Panc1 (cell line): ENCODE data around the gene COL23A1. TPM values are rescaled to one million over a fixed set of nuclear protein-coding genes. Genes with fewer than 3 reads are reported as not detected.

Experiments used
- ATAC-seq: fragments of 200-7000 bp; cut with Tn5 transposase; 2 replicates; pipeline ENCODE4 v1.9.1; 2020; ENCODE audit warnings: mild to moderate bottlenecking, moderate library complexity
- BruUV-seq: library from RNA; stranded (reverse); fragments of 400-500 nt; replicated peaks from 2 replicates; lab custom pipeline; 2021; lab: Mats Ljungman, UMichigan
- CTCF ChIA-PET: fragments of 300-600 bp; sonication (Branson Sonifier 250); formaldehyde crosslinking; loops from one replicate; lab custom pipeline; 2022; ENCODE audit warnings: antibody characterized with exemption; lab: Charles Lee
- POLR2A ChIA-PET: fragments of 300-600 bp; sonication (Branson Sonifier 250); formaldehyde crosslinking; loops from one replicate; lab custom pipeline; 2022; ENCODE audit warnings: antibody characterized with exemption; lab: Charles Lee
- DNase-seq: peaks from one replicate; pipeline ENCODE4 v3.0.0-alpha.2; 2010; ENCODE audit warnings: low read depth, low spot score
- H3K27ac ChIP-seq: 2 replicates; pipeline ENCODE4 v1.5.1; 2011; ENCODE audit warnings: mild to moderate bottlenecking, low read length, inconsistent platforms
- H3K27me3 ChIP-seq: fragments of 200-500 bp; sonication (Bioruptor generic); 2 replicates; pipeline ENCODE4 v1.6.0; 2014; ENCODE audit warnings: low read length, inconsistent platforms; ENCODE audit not compliant: control insufficient read depth, insufficient read depth
- H3K36me3 ChIP-seq: fragments of 200-500 bp; sonication (Bioruptor generic); 2 replicates; pipeline ENCODE4 v1.5.1; 2014; ENCODE audit warnings: inconsistent platforms, mild to moderate bottlenecking, low read length, moderate library complexity; ENCODE audit not compliant: control insufficient read depth, insufficient read depth
- H3K4me1 ChIP-seq: 2 replicates; pipeline ENCODE4 v1.5.1; 2011; ENCODE audit warnings: inconsistent platforms, mild to moderate bottlenecking, low read length, moderate library complexity; ENCODE audit not compliant: control insufficient read depth, insufficient read depth
- H3K4me3 ChIP-seq, 2 experiments: 2 replicates each; pipeline ENCODE4 v1.5.1; 2011 to 2012; ENCODE audit warnings: low read depth in 2 of 2, low read length in 2 of 2, mild to moderate bottlenecking in 2 of 2, inconsistent platforms in 1 of 2, moderate library complexity in 1 of 2
- H3K9me3 ChIP-seq: fragments of 200-500 bp; sonication (Bioruptor generic); 2 replicates; pipeline ENCODE4 v1.5.1; 2014; ENCODE audit warnings: low read depth, mild to moderate bottlenecking, inconsistent platforms, low read length, moderate library complexity; ENCODE audit not compliant: control insufficient read depth, insufficient read depth
- POLR2AphosphoS5 ChIP-seq: IDR thresholded peaks from 2 replicates; pipeline ENCODE4 v1.6.1; 2012; ENCODE audit warnings: mild to moderate bottlenecking, low read depth, low read length, moderate library complexity
- SIN3A ChIP-seq: IDR thresholded peaks from 2 replicates; pipeline ENCODE4 v1.6.1; 2012; ENCODE audit warnings: low read depth, mild to moderate bottlenecking, low read length, moderate library complexity, borderline replicate concordance; ENCODE audit not compliant: insufficient read depth
- TCF7L2 ChIP-seq: IDR thresholded peaks from 2 replicates; pipeline ENCODE4 v1.6.1; 2011; ENCODE audit warnings: mild to moderate bottlenecking, low read depth, low read length, inconsistent platforms
- in situ Hi-C: cut with HindIII; loops from 2 replicates; pipeline ENCODE4 v1.10.0; 2016; ENCODE audit warnings: low sequenced_read_pairs, low pct_unique_long_range_greater_than_20kb
- intact Hi-C: fragments of 100-400 bp; cut with micrococcal nuclease; formaldehyde crosslinking; loops from one replicate; pipeline ENCODE4 v1.10.0; 2022; ENCODE audit not compliant: unreplicated experiment
- total RNA-seq: library from RNA; stranded (reverse); gene quantifications from one replicate; pipeline ENCODE4 v1.2.1, GENCODE V29; 2021; ENCODE audit not compliant: unreplicated experiment
- TF ChIP-seq, protein P1 (sequence below): fragments of 450-650 bp; IDR thresholded peaks from 2 replicates; pipeline ENCODE4 v1.5.1; 2017; ENCODE audit warnings: mild to moderate bottlenecking
- TF ChIP-seq, protein P2 (sequence below), 2 experiments: IDR thresholded peaks; 2 replicates each; pipeline ENCODE4 v1.6.1; 2011 to 2012; ENCODE audit warnings: low read depth in 2 of 2, control low read depth in 1 of 2, low read length in 1 of 2, mild to moderate bottlenecking in 1 of 2, moderate library complexity in 1 of 2; ENCODE audit not compliant: insufficient read depth in 1 of 2

Gene COL23A1
- total RNA-seq, 1 experiment from 2014 or later: 0.05 TPM

DNA sequence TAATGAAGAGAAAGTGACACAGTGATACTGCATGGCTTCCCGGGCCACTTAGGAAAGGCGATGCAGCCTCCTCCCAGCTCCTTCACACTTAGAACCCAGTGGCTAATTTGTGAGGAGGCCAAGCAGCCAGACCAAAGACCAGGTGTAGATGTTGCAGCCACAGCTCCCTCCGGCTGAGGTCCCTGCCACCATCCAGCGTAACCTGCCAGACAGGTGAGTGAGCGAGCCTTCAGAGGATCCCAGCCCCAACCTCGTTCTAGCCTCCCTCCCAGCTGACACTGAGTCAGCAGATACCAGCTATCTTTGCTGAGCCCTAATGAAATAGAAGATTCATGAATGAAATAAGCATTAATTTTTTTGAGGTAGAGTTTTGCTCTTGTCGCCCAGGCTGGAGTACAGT lies 59.7 kb downstream of the COL23A1 start:
- peaks cover 6% of the 10 kb centered on the region for H3K4me1 ChIP-seq
- in situ Hi-C loops: no loop called here
- ATAC-seq (no peak), DNase-seq (no peak)
- intact Hi-C loops: no loop called here
- no peaks in the 10 kb centered on the region for H3K36me3 ChIP-seq
- TF ChIP-seq SIN3A (no peak), POLR2AphosphoS5 (no peak), TCF7L2 (no peak)
- TF ChIP-seq, protein P1, sequence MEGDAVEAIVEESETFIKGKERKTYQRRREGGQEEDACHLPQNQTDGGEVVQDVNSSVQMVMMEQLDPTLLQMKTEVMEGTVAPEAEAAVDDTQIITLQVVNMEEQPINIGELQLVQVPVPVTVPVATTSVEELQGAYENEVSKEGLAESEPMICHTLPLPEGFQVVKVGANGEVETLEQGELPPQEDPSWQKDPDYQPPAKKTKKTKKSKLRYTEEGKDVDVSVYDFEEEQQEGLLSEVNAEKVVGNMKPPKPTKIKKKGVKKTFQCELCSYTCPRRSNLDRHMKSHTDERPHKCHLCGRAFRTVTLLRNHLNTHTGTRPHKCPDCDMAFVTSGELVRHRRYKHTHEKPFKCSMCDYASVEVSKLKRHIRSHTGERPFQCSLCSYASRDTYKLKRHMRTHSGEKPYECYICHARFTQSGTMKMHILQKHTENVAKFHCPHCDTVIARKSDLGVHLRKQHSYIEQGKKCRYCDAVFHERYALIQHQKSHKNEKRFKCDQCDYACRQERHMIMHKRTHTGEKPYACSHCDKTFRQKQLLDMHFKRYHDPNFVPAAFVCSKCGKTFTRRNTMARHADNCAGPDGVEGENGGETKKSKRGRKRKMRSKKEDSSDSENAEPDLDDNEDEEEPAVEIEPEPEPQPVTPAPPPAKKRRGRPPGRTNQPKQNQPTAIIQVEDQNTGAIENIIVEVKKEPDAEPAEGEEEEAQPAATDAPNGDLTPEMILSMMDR: no peak
- TF ChIP-seq, protein P2, sequence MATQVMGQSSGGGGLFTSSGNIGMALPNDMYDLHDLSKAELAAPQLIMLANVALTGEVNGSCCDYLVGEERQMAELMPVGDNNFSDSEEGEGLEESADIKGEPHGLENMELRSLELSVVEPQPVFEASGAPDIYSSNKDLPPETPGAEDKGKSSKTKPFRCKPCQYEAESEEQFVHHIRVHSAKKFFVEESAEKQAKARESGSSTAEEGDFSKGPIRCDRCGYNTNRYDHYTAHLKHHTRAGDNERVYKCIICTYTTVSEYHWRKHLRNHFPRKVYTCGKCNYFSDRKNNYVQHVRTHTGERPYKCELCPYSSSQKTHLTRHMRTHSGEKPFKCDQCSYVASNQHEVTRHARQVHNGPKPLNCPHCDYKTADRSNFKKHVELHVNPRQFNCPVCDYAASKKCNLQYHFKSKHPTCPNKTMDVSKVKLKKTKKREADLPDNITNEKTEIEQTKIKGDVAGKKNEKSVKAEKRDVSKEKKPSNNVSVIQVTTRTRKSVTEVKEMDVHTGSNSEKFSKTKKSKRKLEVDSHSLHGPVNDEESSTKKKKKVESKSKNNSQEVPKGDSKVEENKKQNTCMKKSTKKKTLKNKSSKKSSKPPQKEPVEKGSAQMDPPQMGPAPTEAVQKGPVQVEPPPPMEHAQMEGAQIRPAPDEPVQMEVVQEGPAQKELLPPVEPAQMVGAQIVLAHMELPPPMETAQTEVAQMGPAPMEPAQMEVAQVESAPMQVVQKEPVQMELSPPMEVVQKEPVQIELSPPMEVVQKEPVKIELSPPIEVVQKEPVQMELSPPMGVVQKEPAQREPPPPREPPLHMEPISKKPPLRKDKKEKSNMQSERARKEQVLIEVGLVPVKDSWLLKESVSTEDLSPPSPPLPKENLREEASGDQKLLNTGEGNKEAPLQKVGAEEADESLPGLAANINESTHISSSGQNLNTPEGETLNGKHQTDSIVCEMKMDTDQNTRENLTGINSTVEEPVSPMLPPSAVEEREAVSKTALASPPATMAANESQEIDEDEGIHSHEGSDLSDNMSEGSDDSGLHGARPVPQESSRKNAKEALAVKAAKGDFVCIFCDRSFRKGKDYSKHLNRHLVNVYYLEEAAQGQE (IDR thresholded peaks at IDR 0.05; ENCODE audit: insufficient read depth in 1 of 2, low read depth in 2 of 2, low read length in 1 of 2): no peak
- H3K4me3 ChIP-seq: no peak overlapping the region
- no peak overlapping the region for H3K27ac ChIP-seq
- H3K9me3 ChIP-seq: no peaks in the 10 kb centered on the region
- CTCF ChIA-PET: no interaction called here
- no peaks in the 10 kb centered on the region for H3K27me3 ChIP-seq
- no TSS peak for BruUV-seq
- POLR2A ChIA-PET: no interaction called here

DNA sequence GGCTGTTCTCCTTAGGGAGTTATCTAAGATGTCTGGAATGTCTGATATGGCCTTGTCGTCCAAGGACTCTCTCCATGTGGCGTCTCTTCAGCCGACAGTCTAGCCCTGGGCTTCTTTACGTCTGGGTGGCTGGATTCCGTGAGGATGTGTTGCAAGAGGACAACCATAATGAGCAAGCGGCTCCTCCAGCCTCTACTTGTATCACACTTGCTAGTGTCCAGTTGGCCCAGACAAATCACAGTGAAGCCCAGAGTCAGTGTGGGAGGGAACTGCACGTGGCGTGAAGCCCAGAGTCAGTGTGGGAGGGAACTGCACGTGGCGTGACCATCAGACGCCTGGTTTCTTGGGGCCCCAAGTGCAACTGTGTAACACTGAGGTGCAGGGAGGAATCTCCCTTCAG lies 61.1 kb downstream of the COL23A1 start:
- ChIA-PET CTCF (no interaction called here), POLR2A (no interaction called here)
- no peak for DNase-seq
- BruUV-seq: no TSS peak
- intact Hi-C loops (no loop called here), in situ Hi-C loops (no loop called here)
- no peak for ATAC-seq
- H3K36me3 ChIP-seq: no peaks in the 10 kb centered on the region
- TF ChIP-seq SIN3A (no peak), TCF7L2 (no peak), POLR2AphosphoS5 (no peak)
- TF ChIP-seq, protein P2 (IDR thresholded peaks at IDR 0.05; ENCODE audit: insufficient read depth in 1 of 2, low read depth in 2 of 2, low read length in 1 of 2): no peak
- TF ChIP-seq, protein P1: no peak
- H3K27me3 ChIP-seq: no peaks in the 10 kb centered on the region
- H3K9me3 ChIP-seq: no peaks in the 10 kb centered on the region
- H3K4me1 ChIP-seq: peaks cover 6% of the 10 kb centered on the region
- H3K4me3 ChIP-seq: no peak overlapping the region
- no peak overlapping the region for H3K27ac ChIP-seq
